8988T (cell line): ENCODE results near the gene LRP1B.
"Not testable (repeated sequence)": the region's sequence is repeated elsewhere in the genome, so short reads cannot be mapped to it uniquely, and the experiment has no call there.

Experiments used
- DNase-seq: peaks from one replicate; pipeline ENCODE4 v3.0.0; 2011

Gene LRP1B

GRCh38 chr2:140972724-140973123, 1158.1 kb downstream of the LRP1B start:
- no peak for DNase-seq

- DNase-seq = not testable (repeated sequence)
These were observed 1166.5 kb downstream of the LRP1B start for GRCh38 chr2:140964324-140964723.

GRCh38 chr2:140949932-140950331, 1180.9 kb downstream of the LRP1B start:
- DNase-seq = no peak

GRCh38 chr2:140947236-140947635, 1183.6 kb downstream of the LRP1B start:
- no peak for DNase-seq

GRCh38 chr2:140943867-140944266, 1186.9 kb downstream of the LRP1B start:
- no peak for DNase-seq

GRCh38 chr2:140942284-140942683, 1188.5 kb downstream of the LRP1B start:
- DNase-seq = no peak

GRCh38 chr2:140929849-140930248, 1201.0 kb downstream of the LRP1B start:
- no peak for DNase-seq

- no peak for DNase-seq
These were observed 1212.4 kb downstream of the LRP1B start for GRCh38 chr2:140918426-140918825.

GRCh38 chr2:140916410-140916809, 1214.4 kb downstream of the LRP1B start:
- no peak for DNase-seq

GRCh38 chr2:140910683-140911082, 1220.1 kb downstream of the LRP1B start:
- no peak for DNase-seq

GRCh38 chr2:140905083-140905781, 1225.6 kb downstream of the LRP1B start:
- DNase-seq = no peak

- no peak for DNase-seq
These were observed 1235.4 kb downstream of the LRP1B start for GRCh38 chr2:140895378-140895777.

GRCh38 chr2:140893685-140894084, 1237.1 kb downstream of the LRP1B start:
- no peak for DNase-seq

GRCh38 chr2:140892911-140893637, 1237.7 kb downstream of the LRP1B start:
- DNase-seq = no peak

- DNase-seq = no peak
These were observed 1238.4 kb downstream of the LRP1B start for GRCh38 chr2:140892436-140892835.

GRCh38 chr2:140891614-140892212, 1239.1 kb downstream of the LRP1B start:
- DNase-seq = no peak

GRCh38 chr2:140882671-140883620, 1247.9 kb downstream of the LRP1B start:
- no peak for DNase-seq

GRCh38 chr2:140880573-140880972, 1250.2 kb downstream of the LRP1B start:
- no peak for DNase-seq

- DNase-seq = no peak
These were observed 1254.8 kb downstream of the LRP1B start for GRCh38 chr2:140876015-140876414.

- no peak for DNase-seq
These were observed 1256.8 kb downstream of the LRP1B start for GRCh38 chr2:140873915-140874531.

- DNase-seq = no peak
These were observed 1260.9 kb downstream of the LRP1B start for GRCh38 chr2:140869925-140870324.

GRCh38 chr2:140869107-140869506, 1261.7 kb downstream of the LRP1B start:
- no peak for DNase-seq
